Gastroesophageal sphincter (tissue), 4 donors: Measurements from ENCODE around the gene PPP2CA. TPM values are rescaled to one million over a fixed set of nuclear protein-coding genes. Genes with fewer than 3 reads are reported as not detected.
A peak's percentile ranks its signal among the peaks of the same experiment; 100 is the strongest.

Experiments used
- ATAC-seq: fragments of 150-250 bp; one replicate; pipeline ENCODE4 v1.9.1; 2016; ENCODE audit warnings: mild to moderate bottlenecking, moderate library complexity
- H3K27ac ChIP-seq, 4 donors: fragments of 200-600 bp; sonication (generic) in 3 of 4; 1 replicate in 3 of 4; 2 replicates in 1 of 4; pipeline ENCODE4 v1.5.1; 2016 to 2019
- H3K27me3 ChIP-seq: fragments of 200-600 bp; sonication (generic); one replicate; pipeline ENCODE4 v1.5.1; 2019
- H3K36me3 ChIP-seq, 2 donors: fragments of 200-600 bp; sonication (generic); one replicate each; pipeline ENCODE4 v1.5.1; 2019; ENCODE audit warnings: control low read depth in 1 of 2
- H3K4me1 ChIP-seq, 3 donors: fragments of 200-600 bp; sonication (generic); 1 replicate in 2 of 3; 2 replicates in 1 of 3; pipeline ENCODE4 v1.5.1; 2016 to 2019; ENCODE audit warnings: control low read depth in 2 of 3
- H3K4me3 ChIP-seq, 2 donors: fragments of 200-600 bp; sonication (generic); one replicate each; pipeline ENCODE4 v1.5.1; 2019; ENCODE audit warnings: mild to moderate bottlenecking in 1 of 2, moderate library complexity in 1 of 2
- H3K9me3 ChIP-seq, 3 donors: fragments of 200-600 bp; sonication (generic); one replicate each; pipeline ENCODE4 v1.5.1; 2017 to 2019; ENCODE audit warnings: control low read depth in 2 of 3
- CTCF ChIP-seq, 4 experiments: fragments of 200-600 bp in 2 of 4; fragments of 450-650 bp in 2 of 4; sonication (generic) in 1 of 4; IDR thresholded peaks; one replicate each; pipeline ENCODE4 v1.5.1; 2017 to 2019; ENCODE audit warnings: antibody characterized with exemption in 4 of 4, mild to moderate bottlenecking in 2 of 4, moderate library complexity in 2 of 4
- EP300 ChIP-seq: sonication (generic); formaldehyde crosslinking; IDR thresholded peaks from one replicate; pipeline ENCODE4 v1.6.1; 2017; ENCODE audit warnings: antibody characterized with exemption, mild to moderate bottlenecking
- POLR2A ChIP-seq, 2 donors: fragments of 450-650 bp; IDR thresholded peaks; one replicate each; pipeline ENCODE4 v1.6.1; 2017; ENCODE audit warnings: antibody characterized with exemption in 2 of 2, mild to moderate bottlenecking in 2 of 2, moderate library complexity in 1 of 2
- POLR2AphosphoS5 ChIP-seq: sonication (generic); formaldehyde crosslinking; IDR thresholded peaks from one replicate; pipeline ENCODE4 v1.6.1; 2017; ENCODE audit warnings: antibody characterized with exemption
- WGBS, 2 donors: methylation state at CpG; one replicate each; pipeline ENCODE4 v1.1.5; 2018; ENCODE audit warnings: low coverage in 1 of 2; 5-methylcytosine and 5-hydroxymethylcytosine counted together
- total RNA-seq, 4 donors: library from RNA; depleted of rRNA; stranded (reverse); fragments of >200 nt; gene quantifications; one replicate each; pipeline ENCODE4 v1.1.0, GENCODE V29; 2016

PPP2CA gene
- total RNA-seq, 4 donors from 2014 or later = 116 to 212 (median 129) TPM

- peaks cover 0 to 42% (median 16%) of the 10 kb centered on the region in 3 donors for H3K4me1 ChIP-seq
- H3K27ac ChIP-seq = peak overlapping the region; percentile 97 to 100 (median 100)
- H3K27me3 ChIP-seq = no peaks in the 10 kb centered on the region
- peaks cover 0 to 13% of the 10 kb centered on the region in 2 donors for H3K36me3 ChIP-seq
- TF ChIP-seq POLR2A (IDR thresholded peaks at IDR 0.05) (no peak), CTCF (IDR thresholded peaks at IDR 0.05) (no peak), POLR2AphosphoS5 (no peak), EP300 (no peak)
- peak overlapping the region; percentile 92 to 98 for H3K4me3 ChIP-seq
- peak; percentile 75 for ATAC-seq
- 0 to 43% methylated on average over 4 to 6 of the region's 29 CpGs for WGBS, 2 donors
- no peaks in the 10 kb centered on the region for H3K9me3 ChIP-seq
Observed at GRCh38 chr5:134177369-134178095, 48.3 kb downstream of the PPP2CA start.

- ATAC-seq = peak; percentile 93
- peak within 1 kb of the TSS; percentile 92 to 98 for H3K4me3 ChIP-seq
- H3K9me3 ChIP-seq = no peaks in the 10 kb centered on the region
- peaks cover 0 to 50% (median 16%) of the 10 kb centered on the region in 3 donors for H3K4me1 ChIP-seq
- whole genome bisulfite sequencing, 2 donors = no CpG with 5 or more reads among the region's 92 CpGs
- H3K27ac ChIP-seq = peak within 1 kb of the TSS; percentile 97 to 100 (median 100)
- H3K36me3 ChIP-seq = peaks cover 0 to 21% of the 10 kb centered on the region in 2 donors
- no peaks in the 10 kb centered on the region for H3K27me3 ChIP-seq
- TF ChIP-seq POLR2A (IDR thresholded peaks at IDR 0.05) (peak; percentile 96 to 98), POLR2AphosphoS5 (peak; percentile 99), EP300 (no peak), CTCF (IDR thresholded peaks at IDR 0.05) (peak in 2 of 4 experiments; percentile 2 to 7)
Observed at GRCh38 chr5:134176511-134177368, 49.1 kb downstream of the PPP2CA start, which contains the start of gene SKP1. TSS of gene SKP1 (minus strand) at chr5:134176950. CDS start at chr5:134174022, 2,928 bp downstream.

- H3K9me3 ChIP-seq = no peaks in the 10 kb centered on the region
- H3K27ac ChIP-seq = peak overlapping the region; percentile 97 to 100 (median 100)
- peaks cover 0 to 28% of the 10 kb centered on the region in 2 donors for H3K36me3 ChIP-seq
- peak; percentile 23 for ATAC-seq
- no peak for TF ChIP-seq EP300
- TF ChIP-seq POLR2AphosphoS5 = no peak
- TF ChIP-seq CTCF (IDR thresholded peaks at IDR 0.05) = no peak
- TF ChIP-seq POLR2A (IDR thresholded peaks at IDR 0.05) = no peak
- H3K27me3 ChIP-seq = no peaks in the 10 kb centered on the region
- WGBS, 2 donors = 0% methylated on average over 5 to 7 of the region's 31 CpGs
- H3K4me1 ChIP-seq = peaks cover 0 to 57% (median 16%) of the 10 kb centered on the region in 3 donors
- H3K4me3 ChIP-seq = peak overlapping the region; percentile 92 to 98
Observed at GRCh38 chr5:134175921-134176510, 49.9 kb downstream of the PPP2CA start.

DNA sequence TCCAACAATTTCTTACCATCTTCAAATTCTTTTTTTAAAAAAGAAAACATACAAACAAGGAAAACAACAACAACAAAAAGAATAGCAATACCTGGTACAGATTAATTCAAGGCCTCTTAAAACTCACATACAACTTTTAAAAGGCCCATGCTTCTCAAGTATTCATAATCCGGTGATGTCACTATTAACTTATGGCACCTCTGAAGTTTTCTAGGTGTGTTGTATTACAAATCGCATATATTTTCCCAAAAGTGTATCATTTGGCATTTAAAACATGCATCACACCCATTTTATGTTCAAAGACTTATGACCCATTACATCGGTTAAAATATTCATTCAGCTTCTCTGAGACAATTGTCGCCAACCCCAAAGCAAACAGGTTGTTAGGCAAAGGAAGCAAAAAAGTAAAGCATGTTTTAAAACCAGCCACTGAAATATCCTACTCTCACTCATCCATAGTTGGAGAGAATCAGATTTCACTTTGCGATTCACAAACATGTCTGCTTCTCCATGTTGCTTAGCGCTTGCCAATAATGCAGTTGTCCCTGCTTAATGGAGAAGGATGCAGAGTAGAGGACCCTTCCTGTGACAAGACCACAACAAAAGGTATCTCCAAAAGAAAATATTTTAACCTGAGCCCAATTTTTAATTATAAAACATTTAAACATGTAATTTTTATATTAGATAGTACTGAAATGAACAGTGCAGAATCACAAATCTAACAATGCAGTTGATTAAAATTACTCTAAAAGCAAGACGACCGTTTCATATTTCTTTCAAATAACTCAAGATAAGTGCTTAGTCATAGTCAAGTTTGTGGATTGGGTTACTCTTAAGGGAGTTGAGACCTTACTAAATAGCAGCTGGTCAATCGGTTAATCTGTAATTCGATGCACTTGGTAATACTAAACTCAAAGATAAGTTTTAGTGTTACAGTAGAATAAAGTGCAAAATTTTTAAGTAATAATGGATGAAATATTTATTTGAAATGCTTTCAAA, 50.7 kb downstream of the PPP2CA start:
- TF ChIP-seq EP300 = no peak
- TF ChIP-seq POLR2A (IDR thresholded peaks at IDR 0.05) = no peak
- no peak for TF ChIP-seq POLR2AphosphoS5
- no peak for TF ChIP-seq CTCF (IDR thresholded peaks at IDR 0.05)
- Histone ChIP-seq H3K4me1 (peaks cover 0 to 66% (median 16%) of the 10 kb centered on the region in 3 donors), H3K36me3 (peaks cover 0 to 37% of the 10 kb centered on the region in 2 donors), H3K9me3 (no peaks in the 10 kb centered on the region), H3K27ac (peak overlapping the region; percentile 97 to 100 (median 100)), H3K27me3 (no peaks in the 10 kb centered on the region), H3K4me3 (peak overlapping the region; percentile 92 to 98)
- no peak for ATAC-seq
- 16 to 20% methylated on average over 10 of the region's 10 CpGs for WGBS, 2 donors
